Aortic smooth muscle cell (primary cell): ENCODE results near the gene NANS. TPM values are rescaled to one million over a fixed set of nuclear protein-coding genes. Genes with fewer than 3 reads are reported as not detected.

Experiments
- total RNA-seq: library from RNA; depleted of rRNA; stranded (reverse); fragments of >200 nt; gene quantifications from 2 replicates; pipeline ENCODE4 v1.2.3, GENCODE V29; 2014

Gene NANS
- total RNA-seq, result 154 and 163 TPM in 2 replicates

GRCh38 chr9:98056269-98057137 lies at the start of gene NANS:
TSS of gene NANS (plus strand) at chr9:98056732. CDS start at chr9:98056809, 77 bp downstream.

DNA sequence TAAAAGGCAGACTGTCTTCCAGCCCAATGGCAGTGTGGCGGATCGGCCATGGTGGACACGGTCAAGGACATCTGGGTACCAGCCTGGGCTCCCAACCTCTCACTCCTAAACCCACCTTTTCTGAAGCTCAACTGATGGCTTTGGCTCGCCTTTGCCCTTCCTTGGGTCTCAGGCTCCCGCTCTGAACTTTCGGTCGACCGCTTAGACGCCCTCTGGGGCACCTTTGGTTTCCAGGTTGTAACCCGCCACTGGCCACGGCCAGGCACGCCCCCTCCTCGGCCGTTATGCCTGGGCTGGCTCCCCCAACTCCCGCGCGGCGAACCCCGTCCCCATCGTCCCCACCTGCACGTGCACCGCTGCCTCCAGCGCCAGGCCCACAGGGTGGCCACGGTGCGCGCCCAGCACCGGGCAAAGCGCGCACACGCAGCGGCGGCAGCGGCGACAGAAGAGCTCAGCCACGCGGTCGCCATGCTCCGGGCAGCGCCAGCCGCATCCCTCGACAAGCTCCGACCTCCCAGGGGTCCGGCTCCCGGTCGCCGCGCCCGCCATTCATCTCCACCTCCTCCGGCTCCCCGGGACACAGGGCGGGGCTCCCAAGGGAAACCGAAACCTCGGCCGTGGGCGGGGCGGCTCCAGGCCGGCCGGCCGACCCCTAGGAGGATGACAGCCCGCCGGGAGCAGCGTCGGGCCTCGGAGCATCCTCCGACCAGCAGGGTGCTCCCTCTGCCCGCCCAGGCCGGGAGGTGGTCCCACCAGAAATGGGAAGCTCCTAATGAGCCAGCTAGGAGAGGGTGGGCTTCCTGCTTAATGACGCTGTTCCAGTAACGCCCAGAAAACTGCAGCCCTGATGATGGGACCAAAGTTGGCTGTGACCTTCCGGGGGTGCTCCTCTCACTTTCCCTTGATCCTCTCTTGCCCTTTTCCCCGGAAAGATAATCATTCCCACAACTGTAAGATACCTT lies 62.4 kb downstream of the NANS start, which contains the start of gene TRIM14:
TSS of gene TRIM14 (minus strand) at position 583 of the 962 bp plus-strand sequence. CDS start at position 549, 34 bp downstream.

Other genes with a start within 250 kb of the NANS start
- gene FOXE1, start 203.5 kb upstream of the NANS start, total RNA-seq, result not detected in 2 replicates
- 15.6 and 18.0 TPM in 2 replicates for gene TRMO, start 134.2 kb upstream of the NANS start, total RNA-seq
- not detected in 2 replicates for gene HEMGN, start 118.6 kb upstream of the NANS start, total RNA-seq
- 11.8 and 18.7 TPM in 2 replicates for gene ANP32B, start 73.4 kb upstream of the NANS start, total RNA-seq
- 0.92 and 1.8 TPM in 2 replicates for gene TRIM14, start 62.5 kb downstream of the NANS start, total RNA-seq
- gene CORO2A, start 135.9 kb downstream of the NANS start, total RNA-seq, result under 0.01 and 0.06 TPM in 2 replicates
- gene TBC1D2, start 198.9 kb downstream of the NANS start, total RNA-seq, result 9.0 and 10.2 TPM in 2 replicates